GM12878 (cell line): ENCODE results near the gene PITPNM3. TPM values are rescaled to one million over a fixed set of nuclear protein-coding genes. Genes with fewer than 3 reads are reported as not detected.

Experiments
- ATAC-seq: fragments of 200-7000 bp; cut with Tn5 transposase; 3 replicates; pipeline ENCODE4 v1.9.1; 2020; ENCODE audit warnings: mild to moderate bottlenecking, moderate library complexity
- BruUV-seq: library from RNA; stranded (reverse); fragments of 400-500 nt; replicated peaks from 2 replicates; lab custom pipeline; 2021; lab: Mats Ljungman, UMichigan
- CTCF ChIA-PET: fragments of 300-600 bp; sonication (Branson Sonifier 250); formaldehyde crosslinking; extraction: SDS; loops from one replicate; lab custom pipeline; 2021; ENCODE audit warnings: inconsistent platforms; lab: Yijun Ruan, JAX
- POLR2A ChIA-PET: fragments of 350-600 bp; formaldehyde crosslinking; extraction: SDS; loops from one replicate; lab custom pipeline; 2021; ENCODE audit warnings: inconsistent platforms; lab: Charles Lee
- RAD21 ChIA-PET: fragments of 300-600 bp; sonication (Branson Sonifier 250); formaldehyde crosslinking; loops from one replicate; lab custom pipeline; 2023; ENCODE audit warnings: antibody characterized with exemption; ENCODE audit not compliant: unreplicated experiment; lab: Charles Lee
- SMC1A ChIA-PET: fragments of 300-600 bp; sonication (Branson Sonifier 250); formaldehyde crosslinking; loops from one replicate; lab custom pipeline; 2023; ENCODE audit not compliant: unreplicated experiment, uncharacterized antibody; lab: Charles Lee
- DNase-seq: peaks from one replicate; pipeline ENCODE4 v3.0.0-alpha.2; 2011; ENCODE audit warnings: low read depth, low spot score
- FAIRE-seq: peaks from 3 replicates; lab custom pipeline; 2011; peaks lifted over from hg19 to GRCh38; lab: Jason Lieb, UNC
- H2AFZ ChIP-seq: 2 replicates; pipeline ENCODE4 v1.6.0; 2011; ENCODE audit warnings: low read depth, low read length, control low read depth; ENCODE audit not compliant: control insufficient read depth
- H3K27ac ChIP-seq: 2 replicates; pipeline ENCODE4 v1.5.1; 2011; ENCODE audit warnings: control low read depth; ENCODE audit not compliant: control insufficient read depth, insufficient read depth
- H3K27me3 ChIP-seq, 2 experiments: replicated peaks in 1 of 2; 2 replicates each; pipeline versions ENCODE4 v1.6.0 to v1.6.1; 2011; ENCODE audit warnings: low read length in 1 of 2; ENCODE audit not compliant: control insufficient read depth in 2 of 2, insufficient read depth in 2 of 2
- H3K36me3 ChIP-seq, 2 experiments: 2 replicates each; pipeline ENCODE4 v1.5.1; 2011; ENCODE audit warnings: low read length in 1 of 2; ENCODE audit not compliant: control insufficient read depth in 2 of 2, insufficient read depth in 2 of 2
- H3K4me1 ChIP-seq: 2 replicates; pipeline ENCODE4 v1.6.1; 2011; ENCODE audit warnings: mild to moderate bottlenecking, low read length, moderate library complexity, mixed read lengths; ENCODE audit not compliant: control insufficient read depth, insufficient read depth
- H3K4me2 ChIP-seq: 2 replicates; pipeline ENCODE4 v1.6.0; 2011; ENCODE audit warnings: control low read depth; ENCODE audit not compliant: control insufficient read depth, insufficient read depth
- H3K4me3 ChIP-seq: fragments of 200-600 bp; sonication (generic); 2 replicates; pipeline ENCODE4 v1.5.1; 2016
- H3K79me2 ChIP-seq: 2 replicates; pipeline ENCODE4 v1.6.0; 2011; ENCODE audit warnings: low read length; ENCODE audit not compliant: control insufficient read depth, insufficient read depth
- H3K9ac ChIP-seq: 2 replicates; pipeline ENCODE4 v1.8.0; 2011; ENCODE audit warnings: low read length, control low read depth, mixed read lengths; ENCODE audit not compliant: control insufficient read depth, insufficient read depth
- H3K9me3 ChIP-seq: replicated peaks from 3 replicates; pipeline ENCODE4 v1.5.1; 2011; ENCODE audit warnings: mild to moderate bottlenecking, low read length; ENCODE audit not compliant: control insufficient read depth, insufficient read depth
- H4K20me1 ChIP-seq: 2 replicates; pipeline ENCODE4 v1.6.0; 2011; ENCODE audit not compliant: control insufficient read depth, insufficient read depth
- BACH1 ChIP-seq: fragments of 450-650 bp; IDR thresholded peaks from 2 replicates; pipeline ENCODE4 v1.6.1; 2017; ENCODE audit warnings: mild to moderate bottlenecking, borderline replicate concordance
- BCL3 ChIP-seq: IDR thresholded peaks from 2 replicates; pipeline ENCODE4 v1.6.1; 2011; ENCODE audit warnings: borderline replicate concordance, low read depth, mild to moderate bottlenecking, moderate library complexity, low read length; ENCODE audit not compliant: insufficient read depth, poor library complexity, severe bottlenecking
- CEBPB ChIP-seq, 2 experiments: fragments of 150-350 bp in 1 of 2; IDR thresholded peaks; 2 replicates each; pipeline ENCODE4 v1.6.1; 2012 to 2014; ENCODE audit warnings: low read depth in 2 of 2, low read length in 2 of 2, borderline replicate concordance in 1 of 2, inconsistent platforms in 1 of 2
- CHD4 ChIP-seq: fragments of 200-600 bp; sonication (generic); IDR thresholded peaks from 2 replicates; pipeline ENCODE4 v1.6.1; 2016; ENCODE audit warnings: mild to moderate bottlenecking
- CREM ChIP-seq: IDR thresholded peaks from 2 replicates; pipeline ENCODE4 v1.6.1; 2014; ENCODE audit warnings: antibody characterized with exemption, low read depth
- CTCF ChIP-seq, 3 experiments: IDR thresholded peaks in 2 of 3; conservative IDR thresholded peaks in 1 of 3; 2 replicates each; pipeline ENCODE4 v1.5.1; 2011; ENCODE audit warnings: low read depth in 3 of 3, low read length in 3 of 3, mild to moderate bottlenecking in 3 of 3, control low read depth in 2 of 3, moderate library complexity in 2 of 3, inconsistent platforms in 1 of 3, mixed read lengths in 1 of 3; ENCODE audit not compliant: control insufficient read depth in 2 of 3, insufficient read depth in 1 of 3; ENCODE audit errors: extremely low read depth in 1 of 3
- ELK1 ChIP-seq: IDR thresholded peaks from 2 replicates; pipeline ENCODE4 v1.6.1; 2012; ENCODE audit warnings: low read depth, low read length, improper control_type of control experiment
- JUND ChIP-seq: IDR thresholded peaks from 2 replicates; pipeline ENCODE4 v1.6.1; 2012; ENCODE audit warnings: low read depth, mild to moderate bottlenecking, low read length, improper control_type of control experiment, moderate library complexity
- MTA3 ChIP-seq: IDR thresholded peaks from 2 replicates; pipeline ENCODE4 v1.6.1; 2012; ENCODE audit warnings: low read length, inconsistent platforms, borderline replicate concordance
- POLR2A ChIP-seq: IDR thresholded peaks from 2 replicates; pipeline ENCODE4 v1.6.1; 2011; ENCODE audit warnings: low read depth, mild to moderate bottlenecking, low read length
- SMAD5 ChIP-seq: IDR thresholded peaks from 2 replicates; pipeline ENCODE4 v1.6.1; 2016; ENCODE audit warnings: antibody characterized with exemption, low read depth
- SREBF1 ChIP-seq: IDR thresholded peaks from 2 replicates; pipeline ENCODE4 v1.6.1; 2012; ENCODE audit warnings: mild to moderate bottlenecking, low read length
- USF1 ChIP-seq: IDR thresholded peaks from 2 replicates; pipeline ENCODE4 v1.6.1; 2011; ENCODE audit warnings: borderline replicate concordance, low read depth, mild to moderate bottlenecking, moderate library complexity, mixed read lengths, low read length; ENCODE audit not compliant: insufficient read depth; ENCODE audit errors: extremely low read length
- WGBS: methylation state at CpG from one replicate; pipeline ENCODE4 v1.1.6; 2016; ENCODE audit warnings: low lambda C conversion rate; ENCODE audit not compliant: insufficient replicate concordance, insufficient coverage; ENCODE audit errors: missing lambda C conversion rate; 5-methylcytosine and 5-hydroxymethylcytosine counted together
- in situ Hi-C: fragments of 300-500 bp; cut with MboI; formaldehyde crosslinking; loops from 9 replicates; pipeline ENCODE4 v1.14.3; 2018; ENCODE audit warnings: mixed read lengths
- intact Hi-C: fragments of 100-400 bp; cut with micrococcal nuclease; formaldehyde crosslinking; loops from one replicate; pipeline ENCODE4 v1.14.2; 2022; ENCODE audit not compliant: unreplicated experiment
- polyA plus RNA-seq, 11 experiments: library from polyadenylated mRNA; depleted of rRNA in 4 of 11; unstranded in 6 of 11; stranded (reverse) in 5 of 11; fragments of >200 nt; fragmentation: Nextera tagmentation in 4 of 11; fragmentation: Illumina TruSeq in 1 of 11; extraction: Ambion mirVana in 4 of 11; extraction: Trizol in 1 of 11; gene quantifications; 1 replicate in 1 of 11; 2 replicates in 10 of 11; pipeline versions ENCODE4 v1.2.1 to v1.2.3, GENCODE V29; 2011 to 2016; ENCODE audit warnings: inconsistent platforms in 2 of 11, missing spikeins in 2 of 11, low read depth in 1 of 11
- total RNA-seq, 4 experiments: library from RNA; depleted of rRNA in 3 of 4; stranded (reverse); fragments of >200 nt in 3 of 4; fragmentation: Illumina TruSeq in 1 of 4; extraction: Trizol in 1 of 4; gene quantifications; 2 replicates each; pipeline versions ENCODE4 v1.2.1 to v1.2.3, GENCODE V29; 2013 to 2021

PITPNM3 gene
- total and polyA plus RNA-seq, 10 of the 15 experiments (the other 5 are each of a cell fraction or from before 2014, with no cell fraction given): 0.02 to 0.49 (median 0.19) TPM; not detected in 1

- TF ChIP-seq ELK1 (no peak), BACH1 (no peak), CTCF (IDR thresholded peaks at IDR 0.05 in 2 of 3, conservative IDR thresholded peaks at IDR 0.05 in 1 of 3; ENCODE audit: control insufficient read depth in 2 of 3, extremely low read depth in 1 of 3, insufficient read depth in 1 of 3, low read depth in 3 of 3, low read length in 3 of 3) (no peak)
Measured at GRCh38 chr17:6501359-6501758, 55.0 kb downstream of the PITPNM3 start (continued).

- no TSS peak for BruUV-seq
- Histone ChIP-seq H3K27ac (no peak overlapping the region), H2AFZ (no peak overlapping the region), H3K36me3 (no peaks in the 10 kb centered on the region), H3K4me1 (peaks cover 14% of the 10 kb centered on the region), H3K4me3 (no peak overlapping the region), H3K27me3 (no peaks in the 10 kb centered on the region; a peak in 1 of 4 replicates), H3K4me2 (no peak overlapping the region), H3K9me3 (no peaks in the 10 kb centered on the region), H3K79me2 (no peaks in the 10 kb centered on the region), H4K20me1 (no peaks in the 10 kb centered on the region), H3K9ac (no peak overlapping the region)
- WGBS: 30% methylated on average over 10 of the region's 10 CpGs
- POLR2A ChIA-PET: interaction anchor here (0.6 kb wide), 1 partner anchor 68 kb away, joined by 6 read pairs; no protein-coding TSS in a partner anchor
- FAIRE-seq: no peak
- intact Hi-C loops: no loop called here
- ATAC-seq: no peak
- no peak for DNase-seq
- RAD21 ChIA-PET: no interaction called here
- CTCF ChIA-PET: no interaction called here
- in situ Hi-C loops: no loop called here
- SMC1A ChIA-PET: no interaction called here
- TF ChIP-seq USF1 (no peak), CREM (no peak), CHD4 (no peak), POLR2A (no peak), JUND (no peak), SMAD5 (no peak), SREBF1 (no peak), BCL3 (no peak), MTA3 (no peak), CEBPB (IDR thresholded peaks at IDR 0.05; ENCODE audit: borderline replicate concordance in 1 of 2, low read depth in 2 of 2, low read length in 2 of 2) (no peak)
Measured at GRCh38 chr17:6498901-6499540, 57.3 kb downstream of the PITPNM3 start.
